Psoas muscle (tissue), 8 donors: ENCODE measurements around the gene NBPF3. TPM values are rescaled to one million over a fixed set of nuclear protein-coding genes. Genes with fewer than 3 reads are reported as not detected.

ENCODE experiments used
- ATAC-seq, 4 donors: fragments of 200-7000 bp; cut with Tn5 transposase; one replicate each; pipeline ENCODE4 v1.9.1; 2020; ENCODE audit warnings: moderate library complexity in 3 of 4, mild to moderate bottlenecking in 2 of 4
- DNase-seq, 2 donors: peaks; one replicate each; pipeline ENCODE4 v3.0.0-alpha.2; 2020
- H3K27ac ChIP-seq: fragments of 200-600 bp; one replicate; pipeline ENCODE4 v1.8.0; 2022
- H3K27me3 ChIP-seq, 3 donors: fragments of 200-600 bp in 1 of 3; one replicate each; pipeline versions ENCODE4 v1.6.1 to v1.8.0; 2013 to 2022; ENCODE audit warnings: low read length in 2 of 3, mild to moderate bottlenecking in 2 of 3, moderate library complexity in 1 of 3; ENCODE audit not compliant: insufficient read depth in 3 of 3
- H3K36me3 ChIP-seq, 2 donors: fragments of 200-600 bp in 1 of 2; one replicate each; pipeline versions ENCODE4 v1.6.1 to v1.8.0; 2013 to 2022; ENCODE audit warnings: low read depth in 1 of 2, mild to moderate bottlenecking in 1 of 2, moderate library complexity in 1 of 2; ENCODE audit not compliant: insufficient read depth in 1 of 2
- H3K4me1 ChIP-seq: fragments of 200-600 bp; one replicate; pipeline ENCODE4 v1.8.0; 2022
- H3K4me3 ChIP-seq: fragments of 200-600 bp; one replicate; pipeline ENCODE4 v1.8.0; 2022; ENCODE audit warnings: mild to moderate bottlenecking
- H3K9me3 ChIP-seq: fragments of 200-600 bp; one replicate; pipeline ENCODE4 v1.8.0; 2022
- WGBS, 3 donors: extraction: QIAGEN DNeasy Blood & Tissue Kit; methylation state at CpG; one replicate each; pipeline versions ENCODE4 v1.1.6 to v1.1.7; 2013; 5-methylcytosine and 5-hydroxymethylcytosine counted together
- intact Hi-C, 2 donors: fragments of 100-400 bp; cut with DNase I; formaldehyde crosslinking; loops; one replicate each; pipeline versions ENCODE4 v1.11.0 to v1.14.2; 2022
- polyA plus RNA-seq, 3 donors: library from polyadenylated mRNA; stranded (reverse); fragments of 200-250 nt; gene quantifications; one replicate each; pipeline ENCODE4 v1.2.3, GENCODE V29; 2013
- total RNA-seq, 4 donors: library from RNA; stranded (reverse); fragmentation: NEBNext Ultra II Directional in 2 of 4; extraction: Animal tissue kit (Norgen Biotek cat#: 25700) in 2 of 4; gene quantifications; one replicate each; pipeline versions ENCODE4 v1.2.1 to v1.2.4, GENCODE V29; 2021 to 2023
- TF ChIP-seq, protein P1 (sequence below): fragments of 200-600 bp; IDR thresholded peaks from one replicate; pipeline ENCODE4 v1.8.0; 2022; ENCODE audit warnings: antibody characterized with exemption
- donor health status: healthy with polysubstance abuse.
- donor health status: DM: no; HTN: no; CAD: no; lungs with moderate emphysema.
- donor health status: Bipolar disorder and iron deficiency.
- donor health status: healthy.
- donor health status: DM: yes; HTN: yes; CAD: no.
- donor health status: DM: no; HTN: no; CAD: no.
- donor health status: DM: no; HTN: no; CAD: no.
- donor health status: DM: yes; HTN: yes; CAD: no.

Gene NBPF3
- total and polyA plus RNA-seq, 7 donors = 0.10 to 1.9 (median 0.89) TPM

DNA sequence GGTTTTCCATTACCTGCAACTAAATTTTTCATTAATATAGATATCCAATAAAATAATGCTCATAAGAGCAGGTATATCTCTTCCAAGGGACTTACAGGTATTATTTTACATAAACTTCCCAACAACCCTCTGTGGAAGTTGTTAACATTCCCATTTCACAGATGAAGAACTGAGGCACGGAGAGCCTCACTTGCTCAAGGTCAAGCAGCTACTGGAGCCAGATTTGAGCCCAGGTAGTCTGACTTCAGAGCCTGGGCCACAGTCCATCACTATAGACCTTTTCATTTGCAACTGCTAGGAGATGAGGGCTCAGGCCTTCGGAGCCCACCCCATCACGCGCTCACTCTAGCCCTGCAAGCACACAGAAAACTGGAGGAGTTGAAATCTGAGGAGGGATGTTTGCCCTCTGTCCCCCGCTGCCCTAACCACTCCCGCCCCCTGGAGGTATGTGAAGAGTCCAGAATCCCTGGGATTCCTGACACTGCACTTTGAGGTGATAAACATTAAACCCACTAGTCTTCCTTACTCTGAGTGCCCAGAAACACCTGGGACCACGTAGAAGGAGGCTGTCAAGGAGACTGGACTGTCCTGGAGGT, 57.6 kb downstream of the NBPF3 start:
- no peak for DNase-seq
- no peak for ATAC-seq
- H3K27ac ChIP-seq = no peak overlapping the region
- 52 to 54% (median 53%) methylated on average over 7 of the region's 7 CpGs for WGBS, 3 donors
- TF ChIP-seq, protein P1, sequence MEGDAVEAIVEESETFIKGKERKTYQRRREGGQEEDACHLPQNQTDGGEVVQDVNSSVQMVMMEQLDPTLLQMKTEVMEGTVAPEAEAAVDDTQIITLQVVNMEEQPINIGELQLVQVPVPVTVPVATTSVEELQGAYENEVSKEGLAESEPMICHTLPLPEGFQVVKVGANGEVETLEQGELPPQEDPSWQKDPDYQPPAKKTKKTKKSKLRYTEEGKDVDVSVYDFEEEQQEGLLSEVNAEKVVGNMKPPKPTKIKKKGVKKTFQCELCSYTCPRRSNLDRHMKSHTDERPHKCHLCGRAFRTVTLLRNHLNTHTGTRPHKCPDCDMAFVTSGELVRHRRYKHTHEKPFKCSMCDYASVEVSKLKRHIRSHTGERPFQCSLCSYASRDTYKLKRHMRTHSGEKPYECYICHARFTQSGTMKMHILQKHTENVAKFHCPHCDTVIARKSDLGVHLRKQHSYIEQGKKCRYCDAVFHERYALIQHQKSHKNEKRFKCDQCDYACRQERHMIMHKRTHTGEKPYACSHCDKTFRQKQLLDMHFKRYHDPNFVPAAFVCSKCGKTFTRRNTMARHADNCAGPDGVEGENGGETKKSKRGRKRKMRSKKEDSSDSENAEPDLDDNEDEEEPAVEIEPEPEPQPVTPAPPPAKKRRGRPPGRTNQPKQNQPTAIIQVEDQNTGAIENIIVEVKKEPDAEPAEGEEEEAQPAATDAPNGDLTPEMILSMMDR = no peak
- H3K36me3 ChIP-seq = no peaks in the 10 kb centered on the region
- peaks cover 0 to 16% (median 3%) of the 10 kb centered on the region in 3 donors for H3K27me3 ChIP-seq
- no peaks in the 10 kb centered on the region for H3K4me1 ChIP-seq
- intact Hi-C loops = no loop called here
- no peaks in the 10 kb centered on the region for H3K9me3 ChIP-seq
- H3K4me3 ChIP-seq = no peak overlapping the region

DNA sequence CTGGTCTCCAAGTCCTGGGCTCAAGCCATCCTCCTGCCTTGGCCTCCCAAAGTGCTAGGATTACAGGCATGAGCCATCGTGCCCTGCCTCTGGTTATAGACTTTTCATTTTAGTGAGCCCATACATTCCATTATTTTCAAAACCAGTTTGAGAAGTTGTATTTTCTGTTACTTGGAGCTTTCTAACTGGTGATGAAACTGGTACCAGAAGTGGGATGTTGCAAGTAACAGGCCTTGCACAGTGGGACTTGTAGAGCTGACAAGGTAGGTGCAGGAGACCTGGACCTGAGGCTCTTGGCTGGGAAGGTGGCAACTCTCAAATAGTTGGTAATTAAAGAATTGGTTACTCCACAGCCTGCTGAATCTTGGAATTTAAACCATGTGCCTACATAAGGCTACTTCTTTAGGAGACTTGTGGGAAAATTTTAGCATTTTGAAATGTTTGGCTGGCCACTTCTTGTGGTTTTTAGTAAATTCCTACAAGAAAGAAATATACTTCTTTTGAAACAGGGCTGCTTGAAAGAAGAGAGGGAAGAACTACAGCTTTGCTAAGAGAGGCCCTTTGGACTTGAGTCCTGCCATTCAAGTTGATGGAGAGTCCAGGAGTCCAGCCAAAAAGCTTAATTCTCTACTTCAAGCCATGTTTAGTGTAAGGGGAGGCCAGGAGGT, 59.5 kb downstream of the NBPF3 start:
- no peak for DNase-seq

DNA sequence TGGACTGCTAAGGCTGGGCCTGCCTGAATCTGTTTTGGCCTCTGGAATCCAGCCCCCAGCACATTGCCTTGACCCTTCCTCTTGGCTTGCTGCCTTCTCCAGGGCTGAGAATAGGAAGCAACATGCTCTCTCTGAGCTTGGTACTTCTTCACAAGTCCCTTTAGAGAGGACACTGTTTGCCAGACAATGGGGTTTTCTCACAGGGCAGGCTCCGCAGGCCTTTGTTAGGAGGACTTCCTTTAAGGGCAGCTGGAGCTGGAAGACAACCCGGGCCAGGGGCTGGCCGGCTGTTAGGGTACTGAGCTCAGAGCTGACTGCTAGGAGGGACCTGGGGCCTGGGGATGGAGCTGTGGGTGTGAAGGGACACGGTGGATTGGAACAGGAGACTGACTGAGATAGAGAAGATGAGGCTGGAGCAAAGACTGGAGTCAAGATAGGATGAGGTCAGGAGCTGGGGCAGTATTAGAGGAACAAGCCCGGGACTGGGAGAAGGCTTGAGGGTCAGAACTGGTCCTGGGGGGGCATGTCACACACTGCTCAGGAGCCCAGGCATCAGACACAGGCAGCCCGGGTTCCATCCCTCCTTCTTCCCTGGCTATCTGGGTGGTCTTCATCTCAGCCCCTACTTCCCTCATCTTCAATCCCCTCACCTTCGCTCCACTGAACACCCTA, 63.9 kb downstream of the NBPF3 start:
- Histone ChIP-seq H3K36me3 (no peaks in the 10 kb centered on the region), H3K4me1 (no peaks in the 10 kb centered on the region), H3K9me3 (no peaks in the 10 kb centered on the region), H3K27ac (no peak overlapping the region), H3K27me3 (peaks cover 0 to 36% (median 2%) of the 10 kb centered on the region in 3 donors), H3K4me3 (no peak overlapping the region)
- DNase-seq (no peak), ATAC-seq (no peak)
- intact Hi-C loops = no loop called here
- WGBS, 3 donors = 53 to 55% (median 54%) methylated on average over 7 of the region's 7 CpGs
- TF ChIP-seq, protein P1 = no peak

More for the DNA sequence above, 59.5 kb downstream of the NBPF3 start:
- Histone ChIP-seq H3K27me3 (peaks cover 0 to 14% (median 3%) of the 10 kb centered on the region in 3 donors), H3K36me3 (no peaks in the 10 kb centered on the region), H3K27ac (no peak overlapping the region), H3K9me3 (no peaks in the 10 kb centered on the region), H3K4me1 (no peaks in the 10 kb centered on the region), H3K4me3 (no peak overlapping the region)
- TF ChIP-seq, protein P1 = no peak
- intact Hi-C loops = no loop called here
- no peak for ATAC-seq
- 78 to 89% (median 88%) methylated on average over 1 of the region's 1 CpG for WGBS, 3 donors

DNA sequence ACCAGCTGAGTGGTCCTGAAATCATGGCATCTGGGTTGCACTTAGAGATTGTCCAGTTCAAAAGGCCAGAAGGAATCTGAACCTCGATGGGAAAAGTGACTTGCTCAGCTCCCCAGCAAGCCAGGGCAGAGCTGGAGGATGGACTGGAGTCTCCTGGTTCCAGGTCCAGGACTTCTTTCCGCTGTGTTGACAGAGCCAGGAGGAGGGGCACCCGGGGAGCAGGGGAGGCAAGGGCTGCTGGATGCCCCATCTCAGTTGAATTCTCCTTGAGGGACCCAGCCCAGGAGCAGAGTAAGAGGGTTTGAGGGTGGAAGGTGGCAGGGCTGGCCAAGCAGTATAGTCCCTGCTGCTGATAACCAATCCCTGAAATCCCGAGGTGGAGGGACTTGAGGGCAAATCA, 66.9 kb downstream of the NBPF3 start:
- intact Hi-C loops = no loop called here
- Histone ChIP-seq H3K27ac (no peak overlapping the region), H3K27me3 (peaks cover 0 to 56% (median 10%) of the 10 kb centered on the region in 3 donors), H3K4me3 (no peak overlapping the region), H3K9me3 (no peaks in the 10 kb centered on the region), H3K36me3 (no peaks in the 10 kb centered on the region), H3K4me1 (no peaks in the 10 kb centered on the region)
- WGBS, 3 donors = 46 to 62% (median 62%) methylated on average over 4 of the region's 4 CpGs
- DNase-seq (no peak), ATAC-seq (no peak)
- TF ChIP-seq, protein P1 = no peak
